Activated CD8-positive, alpha-beta memory T cell treated with anti-CD3 and anti-CD28 coated beads, Interleukin-2, amount 50 U/mL, for 24 hours (primary cell): ENCODE results near the gene GPER1.
"Not testable (repeated sequence)": the region's sequence is repeated elsewhere in the genome, so short reads cannot be mapped to it uniquely, and the experiment has no call there.

Experiments
- DNase-seq: peaks from one replicate; pipeline ENCODE4 v3.0.0-alpha.2; 2020; ENCODE audit errors: extremely low read depth

The GPER1 gene

DNA sequence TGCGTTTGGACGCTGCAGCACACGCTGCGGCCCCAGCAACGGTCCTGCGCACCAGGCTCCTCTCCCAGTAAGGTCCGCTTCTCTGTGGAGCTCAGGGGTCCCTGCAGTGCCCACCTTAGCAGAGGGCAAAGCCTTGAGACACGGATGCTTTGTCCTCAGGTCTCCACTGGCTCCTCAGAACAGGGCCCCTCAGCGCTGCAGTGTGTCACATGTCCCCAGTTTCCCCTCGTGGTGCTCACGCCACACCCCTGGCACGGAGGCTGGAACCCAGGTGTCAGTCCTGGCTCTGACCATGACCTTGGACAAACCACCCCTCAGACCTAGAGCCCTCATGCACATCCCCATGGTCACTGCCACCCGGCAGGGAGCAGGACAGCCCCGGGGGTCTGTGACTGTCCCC is 19.9 kb upstream of the GPER1 start:
- DNase-seq: no peak

DNA sequence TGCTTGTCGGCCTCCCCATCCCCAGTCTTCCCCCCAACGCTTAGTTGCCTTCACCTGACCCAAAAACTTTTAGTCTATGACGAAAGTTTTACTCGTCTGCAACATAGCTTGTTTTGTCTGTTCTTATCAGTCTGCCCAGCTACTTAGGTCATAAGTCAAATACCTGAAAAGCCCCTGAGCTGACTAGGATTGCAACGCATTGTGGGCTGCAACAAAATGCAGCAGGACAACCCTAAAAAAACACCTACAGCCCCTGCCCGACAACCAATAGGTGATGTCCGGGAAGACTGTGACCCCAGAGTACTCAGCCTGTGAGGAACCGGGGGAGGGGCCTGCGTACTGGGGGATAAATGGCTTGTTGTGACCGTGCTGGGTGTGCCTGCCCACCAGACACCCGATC is 19.3 kb upstream of the GPER1 start:
- DNase-seq: no peak

DNA sequence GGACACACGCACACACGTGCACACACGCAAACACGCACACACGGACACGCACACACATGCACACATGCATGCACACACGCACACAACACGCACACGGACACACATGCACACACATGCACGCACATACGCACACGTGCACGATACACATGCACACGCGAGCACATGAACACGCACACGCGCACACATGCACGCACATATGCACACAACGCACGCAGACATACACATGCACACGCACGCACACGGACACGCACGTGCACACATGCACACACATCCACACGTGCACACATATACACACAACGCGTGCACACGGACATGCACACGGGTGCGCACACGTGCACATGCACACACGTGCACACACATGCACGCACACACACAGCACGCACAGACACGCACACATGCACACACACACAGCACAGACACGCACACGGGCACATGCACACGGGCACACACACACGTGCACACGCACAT is 17.3 kb upstream of the GPER1 start:
- DNase-seq: no peak

DNA sequence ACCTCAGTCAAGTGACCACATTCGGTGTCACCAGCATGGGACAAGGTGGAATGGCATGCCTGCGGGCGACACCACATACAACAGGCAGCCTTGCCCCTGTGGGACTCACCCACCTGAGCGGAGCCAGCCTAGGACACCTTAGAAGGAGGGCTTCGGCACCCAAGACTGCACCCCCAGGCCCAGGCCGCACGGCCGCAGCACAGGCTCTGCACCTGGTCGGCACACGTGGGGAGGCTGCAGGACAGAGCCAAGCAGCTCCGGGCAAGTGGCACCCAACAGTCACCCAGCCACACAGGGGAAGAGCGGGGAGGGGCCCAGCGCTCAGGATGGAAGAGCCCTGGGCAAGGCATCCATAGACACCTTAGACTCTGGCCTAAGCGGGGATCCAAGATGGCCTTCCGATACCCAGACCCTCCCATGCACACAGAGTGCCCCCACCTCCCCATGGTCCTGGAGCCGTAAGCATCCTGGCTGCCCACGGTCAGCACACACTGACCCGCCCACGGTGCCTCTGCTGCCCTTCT is 16.1 kb upstream of the GPER1 start:
- no peak for DNase-seq

DNA sequence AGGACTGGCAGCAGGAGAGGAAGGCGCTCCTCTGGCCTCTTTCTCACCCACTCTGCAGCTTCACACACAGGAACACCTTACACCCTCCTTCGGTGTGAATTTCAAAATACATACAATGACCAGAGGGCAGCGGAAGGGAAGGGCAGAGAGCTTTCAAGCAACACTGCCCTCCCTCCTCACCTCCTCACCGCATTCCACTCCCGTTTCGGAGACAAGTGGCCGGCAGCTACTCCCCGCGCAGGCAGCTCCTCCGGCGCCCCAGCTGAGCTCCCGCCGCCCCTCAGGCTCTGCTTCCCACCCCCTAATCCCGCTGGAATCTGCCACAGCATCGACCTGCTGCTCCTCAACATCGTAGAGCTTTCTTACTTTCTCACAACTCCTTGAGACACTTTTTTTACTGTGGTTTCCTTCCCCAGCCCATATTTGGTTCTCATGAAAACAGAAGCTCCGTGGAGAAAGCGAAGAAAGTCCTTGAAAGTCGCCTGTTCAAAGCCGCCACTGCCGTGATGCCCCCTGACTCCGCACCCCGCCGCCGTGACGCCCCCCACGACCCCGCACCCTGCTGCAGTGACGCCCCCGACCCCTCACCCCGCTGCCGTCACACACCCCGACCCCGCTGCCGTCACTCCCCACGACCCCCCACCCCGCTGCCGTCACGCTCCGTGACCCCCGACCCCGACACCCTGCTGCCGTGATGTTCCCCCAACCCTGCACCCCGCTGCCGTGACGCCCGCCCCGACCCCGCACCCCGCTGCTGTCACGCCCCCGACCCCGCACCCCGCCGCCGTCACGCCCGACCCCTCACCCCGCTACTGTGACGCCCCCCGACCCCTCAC is 14.6 kb upstream of the GPER1 start:
- DNase-seq: no peak

DNA sequence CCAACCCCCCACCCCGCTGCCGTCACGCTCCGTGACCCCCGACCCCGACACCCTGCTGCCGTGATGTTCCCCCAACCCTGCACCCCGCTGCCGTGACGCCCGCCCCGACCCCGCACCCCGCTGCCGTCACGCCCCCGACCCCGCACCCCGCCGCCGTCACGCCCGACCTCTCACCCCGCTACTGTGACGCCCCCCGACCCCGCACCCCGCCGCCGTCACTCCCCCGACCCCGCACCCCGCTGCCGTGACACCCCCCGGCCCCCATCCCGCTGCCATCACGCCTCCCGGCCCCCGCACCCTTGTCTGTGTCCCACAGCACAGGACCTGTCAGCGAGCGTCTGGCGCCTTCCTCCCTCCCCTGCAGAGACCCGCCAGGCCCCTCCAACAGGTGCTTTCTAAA is 13.9 kb upstream of the GPER1 start:
- not testable (repeated sequence) for DNase-seq

DNA sequence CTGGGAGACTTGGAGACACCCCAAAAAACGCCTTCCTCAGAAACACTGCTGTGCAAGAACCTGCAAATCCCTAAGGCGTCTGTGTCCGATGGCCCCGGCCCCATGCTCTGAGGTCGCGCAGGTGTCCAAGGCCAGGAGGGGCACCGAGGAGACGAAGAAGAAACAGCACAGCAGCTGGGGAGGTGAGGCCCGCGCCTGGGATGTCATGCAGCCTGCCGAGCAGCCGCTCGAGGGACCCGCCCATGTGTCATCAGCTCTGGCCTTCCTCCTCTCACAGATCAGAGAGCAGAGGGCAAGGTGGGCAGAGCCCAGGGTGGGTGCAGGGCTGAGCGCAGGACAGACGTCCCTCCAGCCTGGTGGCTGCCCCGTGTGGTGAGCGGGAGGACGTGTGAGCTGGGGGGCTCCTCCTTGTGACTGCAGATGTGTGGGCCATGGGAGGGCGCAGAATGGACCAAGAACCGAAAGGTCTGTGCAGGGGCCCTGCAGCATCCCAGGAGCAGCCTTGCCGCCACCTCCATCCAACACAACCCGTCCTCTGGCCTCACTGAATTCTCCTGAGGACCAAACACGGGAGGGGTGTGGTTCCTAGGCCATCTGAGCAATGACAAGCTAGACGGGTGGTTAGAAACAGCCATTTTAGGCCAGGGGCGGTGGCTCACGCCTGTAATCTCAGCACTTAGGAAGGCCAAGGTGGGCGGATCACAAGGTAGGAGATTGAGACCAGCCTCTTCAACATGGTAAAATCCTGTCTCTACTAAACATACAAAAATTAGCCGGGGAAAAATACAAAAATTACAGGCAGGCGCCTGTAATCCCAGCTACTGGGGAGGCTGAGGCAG is 13.1 kb upstream of the GPER1 start:
- DNase-seq: no peak

DNA sequence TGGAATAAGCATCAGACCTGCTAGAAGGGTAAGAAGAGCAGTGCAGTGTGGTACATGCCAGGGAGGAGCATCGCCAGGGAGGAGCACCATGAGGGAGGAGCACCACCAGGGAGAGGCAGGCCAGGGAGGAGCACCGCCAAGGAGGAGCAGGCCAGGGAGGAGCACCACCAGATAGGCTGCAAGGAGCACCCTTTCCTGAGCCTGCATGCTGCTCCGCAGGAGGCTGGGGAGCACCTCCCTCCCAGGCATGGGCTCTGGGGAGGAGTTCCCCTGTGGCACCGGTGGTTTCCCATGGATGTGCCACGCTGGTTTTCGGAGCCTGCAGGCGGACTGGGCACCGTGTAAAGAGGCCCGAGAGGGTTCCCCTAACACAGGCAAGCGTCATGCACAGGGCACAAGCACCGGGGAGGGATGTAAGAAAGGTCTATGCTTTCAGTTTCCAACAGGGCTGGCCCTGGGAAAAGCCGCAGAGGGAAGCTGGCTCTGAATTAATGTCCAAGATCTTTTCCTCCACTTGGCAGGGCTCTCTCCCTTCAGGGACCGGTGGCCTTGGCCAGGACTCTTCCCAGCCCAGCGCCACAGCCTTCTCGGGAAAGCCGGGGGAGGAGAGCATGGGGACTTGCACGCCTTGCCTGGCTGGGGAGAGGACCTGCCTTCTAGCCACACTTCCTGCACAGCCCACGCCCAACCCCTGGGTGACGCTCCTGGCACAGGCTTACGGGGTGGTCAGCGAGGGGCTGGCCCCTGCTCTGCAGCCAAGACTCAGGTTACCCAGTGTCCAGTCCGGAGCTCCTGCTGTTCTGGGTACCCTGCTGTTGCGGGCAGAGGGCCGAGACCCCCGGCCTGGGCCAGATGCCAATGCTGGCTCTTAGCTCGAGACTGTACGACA is 11.5 kb upstream of the GPER1 start:
- no peak for DNase-seq

DNA sequence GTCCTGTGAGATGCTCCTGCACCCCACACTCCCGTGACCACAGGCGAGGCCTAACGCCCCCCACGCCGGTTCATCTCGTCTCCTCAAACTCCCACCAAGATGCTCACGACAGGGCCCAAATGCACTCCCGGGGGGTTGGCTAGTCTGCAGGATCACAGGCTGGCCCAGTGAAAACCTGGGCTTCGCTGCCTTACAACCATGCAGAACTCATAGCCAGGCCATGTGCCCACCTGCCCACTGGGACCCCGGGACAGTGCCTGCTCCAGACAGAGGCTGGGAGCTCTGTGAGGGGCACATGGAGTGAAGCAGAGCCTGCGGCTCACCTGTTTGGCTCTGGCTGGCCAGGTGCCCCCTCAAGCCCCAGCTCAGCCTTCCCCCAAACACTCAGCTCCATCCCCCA is 9.4 kb upstream of the GPER1 start:
- no peak for DNase-seq

DNA sequence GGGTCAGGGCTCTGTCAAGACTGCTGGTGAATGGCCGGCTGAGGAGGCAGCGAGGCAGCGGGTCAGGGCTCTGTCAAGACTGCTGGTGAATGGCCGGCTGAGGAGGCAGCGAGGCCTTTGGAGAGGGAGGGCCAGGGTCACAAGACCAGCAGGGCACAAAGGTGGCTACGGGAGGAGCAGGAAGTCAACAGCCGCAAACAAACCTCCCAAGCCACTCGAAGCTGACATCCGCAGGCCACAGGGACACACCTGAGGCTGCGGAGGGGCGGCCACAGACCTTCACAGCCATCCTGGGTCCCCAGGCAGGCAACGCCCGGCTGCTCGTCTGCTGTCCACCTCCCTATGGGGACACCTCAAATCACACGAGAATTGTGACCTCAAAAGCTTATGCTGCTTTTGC is 8.9 kb upstream of the GPER1 start:
- DNase-seq: no peak

DNA sequence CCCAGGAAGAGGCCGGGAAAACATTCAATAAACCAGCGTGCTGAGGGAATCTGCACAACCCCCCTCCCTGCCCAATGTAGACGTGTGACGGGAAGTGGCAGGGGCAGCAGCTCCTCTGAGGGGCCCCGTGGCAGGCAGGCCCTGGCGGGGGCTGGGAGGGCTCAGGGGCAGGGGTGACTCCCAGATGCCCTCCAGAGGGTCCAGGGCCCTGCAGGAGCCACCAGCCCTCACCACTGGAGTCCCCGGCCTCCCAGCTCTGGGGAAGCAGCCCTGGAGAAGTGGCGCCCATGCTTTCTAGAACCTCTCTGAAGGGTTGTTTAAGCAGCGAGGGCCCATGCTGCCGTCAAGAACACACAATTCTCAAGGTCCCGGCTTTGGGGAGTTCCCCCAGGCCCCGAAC is 8.4 kb upstream of the GPER1 start:
- DNase-seq: no peak

DNA sequence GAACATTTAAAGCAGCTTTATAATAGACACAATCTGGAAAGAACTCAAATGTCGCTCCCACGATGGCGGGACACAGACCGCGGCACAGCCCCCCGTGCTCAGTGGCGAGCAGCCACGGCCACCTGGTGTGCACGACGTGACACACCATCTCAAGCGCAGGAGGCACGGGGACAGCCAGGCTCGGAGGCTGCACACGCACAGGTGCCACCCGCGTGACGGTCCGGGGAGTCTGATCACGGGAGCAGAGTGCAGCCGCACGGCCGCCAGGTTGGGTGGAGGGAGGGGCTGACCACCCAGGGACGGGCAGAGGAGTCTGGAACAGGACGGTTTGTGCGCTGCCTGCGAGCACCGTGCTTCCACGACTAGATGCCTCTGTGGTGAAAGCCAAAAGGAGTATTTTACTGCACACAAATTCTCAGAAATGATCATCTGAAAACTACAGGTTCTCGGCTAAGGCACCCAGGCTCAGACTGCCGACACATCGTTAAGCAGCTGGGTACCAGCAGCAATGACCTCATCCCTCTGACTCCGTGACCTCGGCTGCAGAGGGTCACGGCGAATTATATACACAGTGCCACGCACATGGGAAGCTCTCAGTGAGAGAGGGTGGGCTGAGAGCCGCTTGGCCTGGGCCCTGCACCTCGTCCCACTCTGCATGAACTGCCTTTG is 7.5 kb upstream of the GPER1 start:
- no peak for DNase-seq

DNA sequence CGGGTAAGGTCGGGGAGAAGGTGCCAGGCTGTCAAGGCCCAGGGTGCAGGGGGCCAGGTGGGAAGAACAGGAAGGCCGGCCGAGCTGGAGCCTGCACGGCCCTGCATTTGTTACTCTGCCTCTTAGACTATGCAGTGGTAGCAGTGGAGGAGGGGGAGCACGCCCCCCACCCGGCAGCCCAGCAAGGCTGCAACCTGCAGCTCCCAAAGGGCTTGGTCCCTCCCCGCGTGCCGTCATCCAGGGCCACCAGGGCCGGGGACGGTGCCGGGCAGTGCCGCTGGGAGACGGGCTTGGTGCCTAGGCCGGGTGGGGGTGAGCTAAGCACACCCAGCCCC is 7.0 kb upstream of the GPER1 start:
- no peak for DNase-seq

DNA sequence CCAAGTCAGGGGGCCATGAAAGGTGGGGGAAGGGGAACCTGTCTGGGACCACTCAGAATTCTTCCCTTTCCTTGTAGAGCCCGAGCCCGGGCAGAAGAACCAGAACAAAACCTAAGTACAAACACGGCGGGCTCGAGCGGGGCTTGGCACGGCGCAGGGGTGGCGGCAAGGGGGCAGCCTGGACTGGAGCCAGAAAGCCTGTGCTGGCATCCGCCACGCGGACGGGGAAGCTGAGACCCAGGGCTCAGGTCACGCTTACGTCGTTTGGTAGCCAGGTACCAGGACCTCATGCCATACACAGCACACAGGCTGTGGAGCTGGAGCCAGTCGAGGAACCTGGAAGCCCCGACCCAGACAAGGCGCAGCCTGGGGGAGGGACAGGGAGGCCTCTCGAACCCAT is 6.6 kb upstream of the GPER1 start:
- DNase-seq: no peak

DNA sequence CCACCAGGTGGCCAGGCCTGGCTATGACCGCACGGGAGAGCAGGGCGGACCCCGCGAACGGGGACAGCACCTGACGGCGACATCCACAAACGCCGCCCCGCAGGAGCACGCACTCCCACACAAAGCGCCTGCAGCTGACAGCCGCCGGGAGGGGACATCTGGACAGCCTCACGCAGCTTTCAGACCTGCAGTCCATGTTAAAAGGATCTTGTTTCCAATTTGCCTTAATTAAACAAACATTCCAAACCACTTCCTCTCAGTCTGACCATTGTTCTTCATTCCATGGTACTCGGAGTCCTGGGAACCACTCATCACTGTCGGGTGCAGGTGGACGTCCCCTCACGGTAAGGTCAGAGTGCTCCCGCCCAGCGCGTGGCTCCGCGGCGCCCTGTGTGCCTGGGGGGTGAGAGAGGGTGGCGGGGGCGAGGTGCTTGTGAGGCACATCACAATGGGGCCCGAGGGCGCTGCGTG is 5.9 kb upstream of the GPER1 start:
- no peak for DNase-seq

DNA sequence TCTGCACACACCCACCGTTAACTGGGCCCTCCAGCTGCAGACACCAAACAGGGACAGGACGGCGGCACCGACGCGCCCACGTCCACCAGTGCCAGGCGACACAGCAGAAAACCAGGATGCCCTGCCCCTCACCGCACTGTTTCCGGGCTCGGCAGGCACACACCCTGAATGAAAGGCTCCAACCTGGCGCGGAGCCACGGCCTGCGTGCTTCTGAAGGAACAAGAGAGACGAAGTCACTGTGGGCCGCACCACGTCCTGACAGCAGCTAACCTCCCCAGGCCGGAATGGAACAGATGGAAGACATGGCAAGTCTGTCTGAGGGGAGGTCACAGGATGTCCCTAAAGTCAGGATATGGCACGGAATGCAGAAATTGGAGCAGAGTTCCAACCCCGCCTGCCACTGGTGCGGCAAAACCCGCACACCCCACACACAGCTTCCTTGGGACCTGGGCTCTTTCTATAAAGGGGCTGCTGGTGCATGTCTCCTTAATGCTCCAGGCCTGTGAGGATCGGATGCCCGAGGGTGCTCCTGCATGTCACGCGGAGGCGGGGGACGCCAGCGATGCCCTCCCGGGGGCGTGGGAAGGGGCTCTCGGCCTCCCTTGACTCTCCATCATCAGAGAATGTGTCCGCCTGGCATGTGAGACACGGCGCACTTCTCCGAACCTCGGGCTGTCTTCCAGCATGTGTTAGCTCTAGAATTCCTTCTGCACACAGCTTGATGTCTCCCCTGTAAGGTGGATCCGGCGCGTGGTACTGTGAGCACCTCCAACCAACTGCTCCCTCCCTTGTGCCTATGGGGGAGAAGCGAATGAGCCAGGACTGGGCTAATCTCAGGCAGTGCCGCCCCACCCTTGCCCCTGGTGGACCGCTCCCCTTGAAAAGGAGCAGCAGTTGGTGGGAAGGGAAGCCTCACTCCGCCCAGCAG is 3.9 kb upstream of the GPER1 start:
- DNase-seq: no peak

DNA sequence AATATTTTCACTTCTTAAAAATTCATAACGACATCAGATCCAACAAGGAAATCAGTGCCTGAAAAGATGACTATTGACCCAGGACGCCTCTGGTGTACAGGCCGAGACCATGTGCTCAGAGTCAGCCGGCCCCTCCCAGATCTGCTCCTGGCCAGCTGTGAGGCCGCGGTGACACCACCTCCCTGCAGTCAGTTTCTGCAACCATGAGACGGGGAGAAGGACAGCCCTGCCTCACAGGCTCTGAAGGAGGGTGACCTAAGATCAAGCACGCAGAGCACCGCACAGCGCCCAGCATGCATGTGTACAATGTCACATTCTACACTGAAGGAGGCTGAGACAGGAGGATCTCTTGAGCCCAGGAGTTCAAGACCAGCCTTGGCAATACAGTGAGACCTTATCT is 2.6 kb upstream of the GPER1 start:
- DNase-seq: no peak

DNA sequence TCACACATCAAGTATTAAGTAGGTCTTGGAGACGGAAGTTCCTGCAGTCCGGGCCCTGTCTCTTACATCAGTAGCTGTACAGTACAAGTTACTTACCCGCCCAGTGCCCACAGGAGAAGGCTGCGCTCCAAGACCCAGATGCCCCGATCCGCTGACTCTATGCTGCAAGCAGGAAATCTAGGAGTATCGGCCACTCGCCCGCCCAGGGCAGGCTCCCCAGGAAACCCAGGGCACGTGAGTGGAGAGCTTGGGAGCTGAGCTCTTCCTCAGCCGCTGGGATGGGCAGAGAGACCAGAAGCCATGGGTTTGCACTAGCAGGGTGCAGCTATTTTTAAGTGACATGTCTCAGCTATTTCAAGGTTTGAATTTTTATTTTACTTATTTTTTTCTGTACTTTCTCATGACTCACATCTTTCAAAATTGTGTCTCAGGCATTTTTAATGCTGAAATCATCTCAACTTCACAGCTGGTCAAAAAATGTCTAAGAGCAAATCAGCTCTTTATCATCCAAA is 1.9 kb upstream of the GPER1 start:
- DNase-seq: no peak

DNA sequence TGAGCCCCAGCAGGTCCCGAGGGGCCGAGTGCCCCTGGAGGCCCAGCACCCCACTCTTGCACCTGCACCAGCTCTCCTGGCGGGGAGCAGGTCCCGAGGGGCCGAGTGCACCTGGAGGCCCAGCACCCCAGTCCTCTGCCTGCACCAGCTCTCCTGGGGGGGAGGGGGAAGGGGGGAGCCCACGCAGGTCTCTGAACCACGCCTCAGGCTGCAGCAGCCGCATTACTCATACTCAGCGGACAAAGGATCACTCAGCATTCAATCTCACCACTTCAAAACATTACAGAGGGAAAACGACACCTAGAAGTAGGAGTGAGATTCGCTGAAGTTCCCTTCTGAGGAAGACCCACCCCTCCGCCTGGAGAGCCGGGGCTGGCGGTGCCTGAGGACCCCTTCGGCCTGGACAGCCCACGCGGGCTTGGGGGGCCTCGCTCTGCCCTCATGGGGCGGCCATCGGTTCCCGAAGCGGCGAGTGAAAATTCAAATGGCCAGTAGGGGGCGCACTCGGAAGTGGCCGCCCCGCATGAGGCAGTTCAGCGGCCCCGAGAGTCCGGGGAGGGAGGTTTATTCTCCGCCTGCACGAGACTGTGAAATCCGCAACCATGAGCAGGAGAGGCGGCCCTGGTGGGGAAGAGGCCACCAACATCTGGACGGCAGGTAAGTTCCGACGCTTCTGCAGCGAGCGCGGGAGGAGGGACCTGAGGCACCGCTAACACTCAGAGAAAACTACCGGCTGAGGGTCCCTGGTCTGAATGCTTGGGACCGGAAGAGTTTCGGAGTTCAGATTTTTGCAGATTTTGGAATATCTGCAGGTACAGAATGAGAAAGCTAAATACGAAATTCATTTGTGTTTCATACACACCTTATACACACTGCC is 1.1 kb upstream of the GPER1 start:
- DNase-seq: peak; percentile 36
